HG02852 (cell line): ENCODE results near the gene FRZB.
"Not testable (repeated sequence)": the region's sequence is repeated elsewhere in the genome, so short reads cannot be mapped to it uniquely, and the experiment has no call there.

Experiments used
- ATAC-seq: cut with Tn5 transposase; IDR thresholded peaks from one replicate; pipeline ENCODE4 v1.9.1; 2021; ENCODE audit warnings: mild to moderate bottlenecking, moderate library complexity; ENCODE audit not compliant: unreplicated experiment

Gene FRZB

GRCh38 chr2:182866461-182867406 is at the start of gene FRZB:
Gene FRZB (minus strand): TSS chr2:182866637. CDS start chr2:182866552, 85 bp downstream.
- no peak for ATAC-seq

- no peak for ATAC-seq
Measured at GRCh38 chr2:182915369-182916326, 49.2 kb upstream of the FRZB start.

- ATAC-seq, result no peak
Measured at GRCh38 chr2:182914852-182915251, 48.4 kb upstream of the FRZB start.

- no peak for ATAC-seq
Measured at GRCh38 chr2:182913064-182913463, 46.6 kb upstream of the FRZB start.

- no peak for ATAC-seq
Measured at GRCh38 chr2:182912518-182912915, 46.1 kb upstream of the FRZB start.

GRCh38 chr2:182911813-182912517 is 45.5 kb upstream of the FRZB start:
- ATAC-seq, result no peak

- no peak for ATAC-seq
Measured at GRCh38 chr2:182910965-182911364, 44.5 kb upstream of the FRZB start.

- ATAC-seq, result no peak
Measured at GRCh38 chr2:182907081-182907830, 40.8 kb upstream of the FRZB start.

GRCh38 chr2:182906454-182906853 is 40.0 kb upstream of the FRZB start:
- ATAC-seq, result no peak

GRCh38 chr2:182904844-182905243 is 38.4 kb upstream of the FRZB start:
- no peak for ATAC-seq

- no peak for ATAC-seq
Measured at GRCh38 chr2:182903566-182903965, 37.1 kb upstream of the FRZB start.

GRCh38 chr2:182901748-182902147 is 35.3 kb upstream of the FRZB start:
- ATAC-seq, result no peak

- no peak for ATAC-seq
Measured at GRCh38 chr2:182898718-182899117, 32.3 kb upstream of the FRZB start.

GRCh38 chr2:182897137-182897536 is 30.7 kb upstream of the FRZB start:
- no peak for ATAC-seq

GRCh38 chr2:182895798-182896197 is 29.4 kb upstream of the FRZB start:
- no peak for ATAC-seq

- no peak for ATAC-seq
Measured at GRCh38 chr2:182895169-182895568, 28.7 kb upstream of the FRZB start.

GRCh38 chr2:182894174-182894573 is 27.7 kb upstream of the FRZB start:
- no peak for ATAC-seq

GRCh38 chr2:182893666-182894065 is 27.2 kb upstream of the FRZB start:
- ATAC-seq, result no peak

GRCh38 chr2:182893035-182893434 is 26.6 kb upstream of the FRZB start:
- ATAC-seq, result not testable (repeated sequence)

- no peak for ATAC-seq
Measured at GRCh38 chr2:182891611-182892010, 25.2 kb upstream of the FRZB start.
